SJSA1 (cell line): ENCODE data around the gene ROBO1. TPM values are rescaled to one million over a fixed set of nuclear protein-coding genes. Genes with fewer than 3 reads are reported as not detected.
"Not testable (repeated sequence)": the region's sequence is repeated elsewhere in the genome, so short reads cannot be mapped to it uniquely, and the experiment has no call there.

ENCODE experiments used
- DNase-seq, 2 experiments: peaks; one replicate each; pipeline ENCODE4 v3.0.0-alpha.2; 2015 to 2020; ENCODE audit warnings: low spot score in 2 of 2, low read depth in 1 of 2
- H3K27ac ChIP-seq: fragments of 250-450 bp; sonication (Bioruptor Pico); 2 replicates; pipeline ENCODE4 v1.5.1; 2020; ENCODE audit warnings: mild to moderate bottlenecking, moderate library complexity
- H3K27me3 ChIP-seq: fragments of 250-450 bp; sonication (Bioruptor Pico); replicated peaks from 2 replicates; pipeline ENCODE4 v1.5.1; 2020; ENCODE audit warnings: mild to moderate bottlenecking, moderate library complexity
- H3K36me3 ChIP-seq: fragments of 250-450 bp; sonication (Bioruptor Pico); 2 replicates; pipeline ENCODE4 v1.5.1; 2020; ENCODE audit warnings: mild to moderate bottlenecking
- H3K4me1 ChIP-seq: fragments of 250-450 bp; sonication (Bioruptor Pico); replicated peaks from 2 replicates; pipeline ENCODE4 v1.6.1; 2021; ENCODE audit warnings: mild to moderate bottlenecking
- H3K4me3 ChIP-seq: fragments of 250-450 bp; sonication (Bioruptor Pico); 2 replicates; pipeline ENCODE4 v1.5.1; 2020; ENCODE audit warnings: mild to moderate bottlenecking
- H3K9me3 ChIP-seq: fragments of 250-450 bp; sonication (Bioruptor Pico); replicated peaks from 2 replicates; pipeline ENCODE4 v1.5.1; 2020; ENCODE audit warnings: mild to moderate bottlenecking
- total RNA-seq: library from RNA; depleted of rRNA; stranded (reverse); fragments of >200 nt; shearing (Covaris generic); gene quantifications from 2 replicates; pipeline ENCODE4 v1.2.3, GENCODE V29; 2014

The ROBO1 gene
- total RNA-seq, 1 experiment from 2014 or later, result 38.9 TPM

DNA sequence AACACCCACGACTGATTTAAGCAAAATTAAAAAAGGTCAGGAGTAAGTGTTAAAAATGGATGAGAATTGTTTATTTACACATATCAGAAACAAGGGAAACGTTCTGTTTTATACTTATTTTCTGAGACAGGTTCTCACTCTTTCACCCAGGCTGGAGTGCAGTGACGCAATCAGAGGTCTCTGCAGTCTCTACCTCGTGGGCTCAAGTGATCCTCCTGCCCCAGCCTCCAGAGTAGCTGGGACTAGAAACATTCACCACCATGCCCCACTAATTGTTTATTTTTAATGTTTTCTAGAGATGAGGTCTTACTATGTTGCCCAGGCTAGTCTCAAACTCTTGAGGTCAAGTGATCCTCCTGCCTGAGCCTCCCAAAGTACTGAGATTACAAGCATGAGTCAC, 1080.3 kb downstream of the ROBO1 start:
- DNase-seq, result no peak
- no peak overlapping the region for H3K4me3 ChIP-seq
- no peaks in the 10 kb centered on the region for H3K27me3 ChIP-seq
- H3K9me3 ChIP-seq, result no peaks in the 10 kb centered on the region
- H3K36me3 ChIP-seq, result no peaks in the 10 kb centered on the region
- no peaks in the 10 kb centered on the region for H3K4me1 ChIP-seq
- no peak overlapping the region for H3K27ac ChIP-seq

DNA sequence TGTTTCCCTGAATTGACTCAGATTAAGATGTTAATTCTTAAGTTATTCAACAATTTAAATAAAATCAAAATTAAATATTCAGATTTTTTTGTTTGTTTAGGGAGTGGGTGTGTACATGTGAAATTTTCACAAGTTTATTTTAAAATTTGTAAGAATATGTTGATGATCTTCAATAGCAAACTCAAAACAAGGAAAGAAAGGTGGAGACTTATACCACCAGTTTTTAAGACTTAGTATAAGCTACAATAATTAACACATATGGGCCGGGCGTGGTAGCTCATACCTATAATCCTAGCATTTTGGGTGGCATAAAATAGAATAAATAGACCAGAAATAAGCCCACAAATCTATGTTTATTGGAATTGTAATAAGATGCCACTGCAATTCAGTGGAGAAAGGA, 1084.5 kb downstream of the ROBO1 start:
- Histone ChIP-seq H3K9me3 (no peaks in the 10 kb centered on the region), H3K27ac (no peak overlapping the region), H3K4me1 (no peaks in the 10 kb centered on the region), H3K4me3 (no peak overlapping the region), H3K27me3 (no peaks in the 10 kb centered on the region), H3K36me3 (no peaks in the 10 kb centered on the region)
- no peak for DNase-seq

DNA sequence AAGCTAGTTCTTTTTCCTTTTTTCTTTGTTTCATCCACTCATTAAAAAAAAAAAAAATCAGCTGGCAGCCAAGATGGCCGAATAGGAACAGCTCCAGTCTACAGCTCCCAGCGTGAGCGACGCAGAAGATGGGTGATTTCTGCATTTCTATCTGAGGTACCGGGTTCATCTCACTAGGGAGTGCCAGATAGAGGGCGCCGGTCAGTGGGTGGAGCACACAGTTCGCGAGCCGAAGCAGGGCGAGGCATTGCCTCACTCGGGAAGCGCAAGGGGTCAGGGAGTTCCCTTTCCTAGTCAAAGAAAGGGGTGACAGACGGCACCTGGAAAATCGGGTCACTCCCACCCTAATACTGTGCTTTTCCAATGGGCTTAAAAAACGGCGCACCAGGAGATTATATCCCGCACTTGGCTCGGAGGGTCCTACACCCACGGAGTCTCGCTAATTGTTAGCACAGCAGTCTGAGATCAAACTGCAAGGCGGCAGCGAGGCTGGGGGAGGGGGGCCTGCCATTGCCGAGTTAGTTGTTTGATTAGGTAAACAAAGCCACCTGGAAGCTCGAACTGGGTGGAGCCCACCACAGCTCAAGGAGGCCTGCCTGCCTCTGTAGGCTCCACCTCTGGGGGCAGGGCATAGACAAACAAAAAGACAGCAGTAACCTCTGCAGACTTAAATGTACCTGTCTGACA, 1092.5 kb downstream of the ROBO1 start:
- H3K4me3 ChIP-seq, H3K36me3 ChIP-seq, DNase-seq, H3K27me3 ChIP-seq, H3K9me3 ChIP-seq, H3K27ac ChIP-seq, H3K4me1 ChIP-seq: not testable (repeated sequence)

DNA sequence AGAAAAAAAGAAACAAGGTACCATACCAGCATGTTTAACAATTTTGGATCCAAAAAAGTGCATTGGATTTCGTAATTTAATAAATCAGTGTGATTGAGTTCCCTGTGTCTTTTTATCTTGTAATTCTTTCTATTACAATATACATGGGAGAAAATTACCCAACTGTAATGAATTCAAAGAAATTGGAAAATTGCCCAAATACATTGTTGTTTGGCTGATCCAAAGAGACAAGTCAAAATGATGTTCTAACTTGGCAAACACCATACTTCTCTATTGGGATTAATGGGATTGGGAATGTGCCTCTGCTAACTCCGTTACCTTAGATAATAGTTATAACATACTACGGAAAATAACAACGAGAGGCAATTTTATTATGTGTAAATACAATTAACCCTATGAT, 1097.1 kb downstream of the ROBO1 start:
- Histone ChIP-seq H3K4me3 (no peak overlapping the region), H3K27me3 (no peaks in the 10 kb centered on the region), H3K27ac (no peak overlapping the region), H3K36me3 (0 out of 2 replicates have a peak, but pooled peaks cover 3% of the 10 kb centered on the region), H3K4me1 (no peaks in the 10 kb centered on the region), H3K9me3 (no peaks in the 10 kb centered on the region)
- DNase-seq, result no peak

DNA sequence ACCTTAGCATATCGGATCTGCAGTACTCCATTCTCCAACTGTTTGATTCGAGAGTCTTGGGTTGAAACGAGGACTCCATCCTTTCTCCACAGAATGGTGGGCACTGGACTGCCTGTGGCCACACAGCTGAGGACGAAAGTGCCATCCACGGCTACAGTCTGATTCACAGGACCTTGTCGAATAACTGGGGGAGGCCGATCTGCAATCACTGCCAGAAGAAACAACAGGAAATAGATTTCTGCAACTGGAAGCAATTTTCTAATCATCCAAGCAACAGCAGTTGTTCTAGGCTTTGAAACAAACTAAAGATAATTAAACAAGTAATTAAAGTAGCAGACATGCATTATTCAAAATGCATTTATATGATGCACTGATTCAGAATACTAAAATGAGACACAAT, 1097.7 kb downstream of the ROBO1 start:
- H3K36me3 ChIP-seq, result 0 out of 2 replicates have a peak, but pooled peaks cover 3% of the 10 kb centered on the region
- no peak overlapping the region for H3K27ac ChIP-seq
- no peaks in the 10 kb centered on the region for H3K4me1 ChIP-seq
- no peaks in the 10 kb centered on the region for H3K9me3 ChIP-seq
- no peak for DNase-seq
- no peaks in the 10 kb centered on the region for H3K27me3 ChIP-seq
- no peak overlapping the region for H3K4me3 ChIP-seq

DNA sequence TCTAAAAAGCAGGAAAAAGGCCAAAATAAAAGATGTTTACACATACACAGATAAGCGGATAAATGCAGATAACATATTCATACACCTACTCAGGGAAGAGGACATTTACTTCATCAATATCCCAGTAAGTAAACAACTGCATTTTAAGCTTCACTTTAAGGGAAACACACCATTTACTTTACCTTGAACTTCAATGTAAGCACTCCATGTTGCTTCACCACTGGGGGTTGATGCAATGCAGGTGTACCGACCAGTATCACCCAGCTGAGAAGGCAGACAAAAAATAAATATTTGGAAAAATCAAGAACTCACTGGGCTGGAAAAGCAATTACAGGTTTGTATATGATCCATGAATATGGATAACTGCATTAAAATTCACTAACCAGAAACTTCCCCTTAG, 1099.5 kb downstream of the ROBO1 start:
- Histone ChIP-seq H3K27ac (no peak overlapping the region), H3K36me3 (0 out of 2 replicates have a peak, but pooled peaks cover 3% of the 10 kb centered on the region), H3K4me1 (no peaks in the 10 kb centered on the region), H3K4me3 (no peak overlapping the region), H3K9me3 (no peaks in the 10 kb centered on the region), H3K27me3 (no peaks in the 10 kb centered on the region)
- DNase-seq, result no peak

DNA sequence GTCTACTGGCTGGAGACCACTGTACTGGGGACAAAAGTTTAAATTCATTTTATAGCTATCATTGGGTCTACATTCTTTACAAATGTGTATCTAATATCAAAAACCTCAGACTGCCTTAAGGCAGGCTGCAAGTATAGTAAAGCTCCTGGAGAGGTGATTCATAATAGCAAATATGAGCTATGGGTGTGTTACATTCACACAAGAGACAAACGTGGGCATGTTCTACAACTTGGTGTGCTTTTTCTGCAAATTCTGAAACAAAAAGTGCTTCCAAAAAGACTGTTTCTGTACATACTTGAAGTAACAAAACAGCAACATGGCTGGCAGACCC, 1101.4 kb downstream of the ROBO1 start:
- no peak for DNase-seq
- no peaks in the 10 kb centered on the region for H3K9me3 ChIP-seq
- H3K27ac ChIP-seq, result no peak overlapping the region
- no peaks in the 10 kb centered on the region; the same call in 1 of the 2 replicates for H3K27me3 ChIP-seq
- 0 out of 2 replicates have a peak, but pooled peaks cover 3% of the 10 kb centered on the region for H3K36me3 ChIP-seq
- H3K4me3 ChIP-seq, result no peak overlapping the region
- H3K4me1 ChIP-seq, result no peaks in the 10 kb centered on the region

DNA sequence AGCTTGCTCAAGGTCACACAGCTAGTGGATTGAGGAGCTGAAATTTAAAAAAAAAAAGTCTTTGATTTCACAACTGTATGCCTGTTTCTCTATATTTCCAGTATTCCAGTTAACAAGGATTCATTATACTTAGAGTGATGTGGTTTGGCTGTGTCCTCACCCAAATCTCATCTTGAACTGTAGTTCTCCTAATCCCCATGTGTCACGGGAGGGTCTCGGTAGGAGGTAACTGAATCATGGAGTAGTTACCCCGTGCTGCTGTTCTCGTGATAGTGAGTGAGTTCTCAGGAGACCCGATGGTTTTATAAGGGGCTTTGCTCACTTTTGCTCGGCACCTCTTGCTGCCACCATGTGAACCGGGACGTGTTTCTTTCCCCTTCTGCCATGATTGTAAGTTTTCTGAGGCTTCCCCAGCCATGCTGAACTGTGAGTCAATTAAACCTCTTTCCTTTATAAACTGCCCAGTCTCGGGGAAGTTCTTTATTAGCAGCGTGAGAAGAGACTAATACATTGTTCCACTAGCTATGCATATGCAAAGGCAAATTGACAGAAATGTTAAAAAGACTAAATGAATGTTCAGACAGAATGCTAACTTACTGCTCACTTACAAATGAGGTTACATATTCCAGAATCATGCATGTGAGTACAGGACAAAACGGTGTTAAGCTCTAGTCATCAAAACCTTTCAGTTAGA, 1101.9 kb downstream of the ROBO1 start:
- Histone ChIP-seq H3K27me3 (no peaks in the 10 kb centered on the region; the same call in 1 of the 2 replicates), H3K27ac (no peak overlapping the region), H3K36me3 (0 out of 2 replicates have a peak, but pooled peaks cover 3% of the 10 kb centered on the region), H3K4me1 (no peaks in the 10 kb centered on the region), H3K9me3 (no peaks in the 10 kb centered on the region), H3K4me3 (no peak overlapping the region)
- no peak for DNase-seq

DNA sequence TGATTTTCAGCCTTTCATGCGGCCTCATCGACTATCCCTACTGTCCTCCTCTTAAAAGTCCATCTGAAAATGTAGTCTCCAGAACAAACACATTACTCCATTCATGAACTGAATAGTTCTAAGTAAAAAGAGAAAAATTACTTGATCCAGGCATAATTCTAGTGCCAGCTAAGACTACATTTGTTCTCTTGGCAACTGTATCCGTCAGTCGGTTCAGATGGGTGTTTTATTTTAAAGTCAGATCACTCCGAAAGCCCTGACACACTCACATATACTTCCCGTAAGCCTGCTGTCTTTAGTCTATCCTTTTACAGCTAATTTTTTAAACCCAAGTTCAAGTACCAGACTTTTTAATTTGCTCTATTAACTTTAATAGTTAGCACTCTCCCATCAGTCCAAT, 1102.7 kb downstream of the ROBO1 start:
- DNase-seq, result no peak
- H3K27ac ChIP-seq, result no peak overlapping the region
- H3K4me1 ChIP-seq, result no peaks in the 10 kb centered on the region
- H3K4me3 ChIP-seq, result no peak overlapping the region
- H3K9me3 ChIP-seq, result no peaks in the 10 kb centered on the region
- 0 out of 2 replicates have a peak, but pooled peaks cover 3% of the 10 kb centered on the region for H3K36me3 ChIP-seq
- H3K27me3 ChIP-seq, result no peaks in the 10 kb centered on the region; the same call in 1 of the 2 replicates

DNA sequence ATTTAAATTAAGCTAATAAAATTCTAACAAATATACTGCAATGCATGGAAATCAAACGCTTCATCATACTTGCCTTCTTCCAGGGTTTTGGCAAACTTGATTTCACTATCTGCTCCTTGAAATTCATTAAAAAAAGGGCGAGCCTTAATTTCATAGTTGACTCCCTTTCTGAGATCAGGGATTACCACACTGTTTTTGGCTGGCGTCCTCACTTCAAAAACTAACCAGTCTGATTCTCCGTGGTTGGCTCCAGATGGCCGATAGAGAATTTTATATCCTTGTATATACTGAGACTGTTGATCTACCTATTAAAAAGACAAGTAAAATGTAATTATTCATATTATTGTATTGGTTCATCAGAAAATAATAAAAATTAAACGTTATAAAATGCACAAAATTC, 1106.8 kb downstream of the ROBO1 start:
- Histone ChIP-seq H3K9me3 (no peaks in the 10 kb centered on the region), H3K36me3 (no peaks in the 10 kb centered on the region)
- no peak for DNase-seq

DNA sequence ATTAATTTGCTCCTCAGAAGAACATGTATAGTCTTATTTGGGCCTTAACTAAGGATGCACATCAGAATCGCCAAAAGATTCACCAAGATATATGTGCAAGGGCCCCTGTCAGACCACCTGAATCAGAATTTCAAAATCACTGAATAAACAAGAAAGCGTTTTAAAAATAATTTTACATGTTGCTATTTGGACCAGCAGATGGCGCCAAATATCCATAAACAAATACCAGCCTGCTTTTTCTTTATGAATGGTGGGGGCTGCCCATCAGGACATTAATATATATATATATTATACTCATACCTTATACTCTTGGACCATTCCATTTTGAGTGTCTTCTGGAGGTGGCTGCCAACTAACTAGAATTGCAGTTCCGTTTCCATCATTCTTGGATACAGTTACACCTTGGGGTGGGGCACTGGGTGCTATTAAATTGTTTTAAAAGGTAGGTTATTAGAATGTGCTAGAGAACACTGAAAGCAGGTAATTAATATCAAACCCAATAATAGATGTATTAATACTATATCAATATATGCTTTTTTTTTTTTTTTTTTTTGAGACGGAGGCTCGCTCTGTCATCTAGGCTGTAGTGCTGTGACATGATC, 1108.3 kb downstream of the ROBO1 start:
- Histone ChIP-seq H3K4me3 (no peak overlapping the region), H3K4me1 (no peaks in the 10 kb centered on the region), H3K27me3 (no peaks in the 10 kb centered on the region; the same call in 1 of the 2 replicates), H3K27ac (no peak overlapping the region), H3K9me3 (no peaks in the 10 kb centered on the region), H3K36me3 (no peaks in the 10 kb centered on the region)
- peak in 1 of 2 experiments; percentile 32 for DNase-seq

More for the DNA sequence above, 1106.8 kb downstream of the ROBO1 start:
- no peak overlapping the region for H3K27ac ChIP-seq
- no peak overlapping the region for H3K4me3 ChIP-seq
- no peaks in the 10 kb centered on the region for H3K4me1 ChIP-seq
- no peaks in the 10 kb centered on the region; the same call in 1 of the 2 replicates for H3K27me3 ChIP-seq

DNA sequence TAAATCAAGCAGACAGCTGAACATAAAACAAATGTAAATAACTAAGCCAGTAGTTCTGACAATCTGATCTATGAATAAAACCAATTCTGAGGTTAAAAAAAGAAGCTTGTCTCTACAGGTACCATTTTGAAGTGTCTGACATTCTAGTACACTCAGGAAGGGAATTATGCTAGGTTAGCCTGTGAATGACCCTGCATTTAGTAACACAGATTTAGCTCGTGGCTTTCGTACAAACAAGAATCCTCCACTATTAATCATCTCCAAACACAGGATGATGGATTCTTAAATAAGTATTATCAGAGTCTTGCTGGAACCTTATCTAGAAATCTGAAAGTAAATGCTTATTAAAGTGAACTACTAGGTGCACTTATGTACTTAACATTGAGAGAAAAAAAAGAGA, 1120.1 kb downstream of the ROBO1 start:
- Histone ChIP-seq H3K4me1 (peaks cover 10% of the 10 kb centered on the region), H3K27me3 (no peaks in the 10 kb centered on the region), H3K9me3 (no peaks in the 10 kb centered on the region), H3K36me3 (no peaks in the 10 kb centered on the region), H3K4me3 (no peak overlapping the region), H3K27ac (no peak overlapping the region)
- no peak for DNase-seq

DNA sequence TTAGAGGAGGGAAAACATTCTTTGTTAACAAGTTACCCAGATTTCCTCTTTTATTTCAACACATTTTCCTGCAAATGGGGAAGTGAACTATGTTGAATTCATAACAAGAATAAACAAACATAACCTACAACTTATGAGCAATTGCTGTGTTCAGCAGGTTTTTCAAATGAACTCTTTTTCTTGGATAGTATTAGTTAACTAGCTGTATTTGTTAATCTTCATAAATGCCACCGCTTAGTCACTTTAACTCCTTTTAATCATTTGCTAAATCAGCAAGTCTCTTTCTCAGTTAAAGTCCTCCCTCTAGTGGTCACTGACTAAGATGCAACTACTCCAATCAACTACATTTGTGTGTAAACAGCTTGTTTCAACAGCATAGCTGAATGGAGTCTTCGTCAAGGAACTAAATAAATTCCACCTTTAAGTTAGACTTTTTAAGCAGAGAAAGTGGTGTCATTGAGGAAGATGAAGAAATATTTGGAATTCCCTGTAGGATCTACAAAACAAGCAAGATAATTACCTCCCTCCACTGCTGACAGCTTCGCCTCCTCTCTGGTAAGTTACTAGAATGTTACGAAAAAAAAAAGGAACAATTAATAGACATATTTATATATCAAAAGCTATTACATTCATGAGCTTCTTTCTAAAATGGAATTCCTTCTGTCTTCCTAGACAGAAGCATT, 1122.0 kb downstream of the ROBO1 start:
- H3K9me3 ChIP-seq, result no peaks in the 10 kb centered on the region
- H3K27me3 ChIP-seq, result no peaks in the 10 kb centered on the region
- H3K27ac ChIP-seq, result no peak overlapping the region
- H3K4me3 ChIP-seq, result no peak overlapping the region
- peak in 1 of 2 experiments; percentile 51 for DNase-seq
- H3K36me3 ChIP-seq, result no peaks in the 10 kb centered on the region
- peaks cover 10% of the 10 kb centered on the region for H3K4me1 ChIP-seq

DNA sequence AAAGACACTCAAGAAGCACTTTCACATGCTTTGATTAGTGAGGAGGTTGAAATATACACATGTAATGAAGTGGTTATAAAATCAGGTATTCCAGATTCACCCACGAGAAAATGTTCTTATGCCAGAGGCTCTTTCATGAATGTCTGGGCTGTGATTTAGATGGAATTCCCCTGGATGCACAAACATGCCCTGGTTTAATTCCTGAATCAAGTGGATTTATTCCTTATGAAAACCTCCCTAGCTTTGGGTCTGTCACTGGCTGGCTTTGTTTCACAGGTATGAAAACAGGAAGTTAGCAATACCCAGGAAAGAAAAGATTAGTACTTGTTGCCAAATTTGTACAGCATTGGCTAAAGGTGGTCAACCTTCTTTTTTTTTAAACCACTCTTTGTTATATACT, 1123.0 kb downstream of the ROBO1 start:
- no peaks in the 10 kb centered on the region for H3K36me3 ChIP-seq
- peaks cover 10% of the 10 kb centered on the region for H3K4me1 ChIP-seq
- H3K9me3 ChIP-seq, result no peaks in the 10 kb centered on the region
- H3K27ac ChIP-seq, result no peak overlapping the region
- DNase-seq, result no peak
- H3K27me3 ChIP-seq, result no peaks in the 10 kb centered on the region
- no peak overlapping the region for H3K4me3 ChIP-seq
